GM10266 (cell line): Measurements from ENCODE around the gene OR4X2.

ENCODE experiments used
- DNase-seq: peaks from one replicate; pipeline ENCODE4 v3.0.0; 2012; ENCODE audit errors: extremely low spot score
- TF ChIP-seq, protein P1 (sequence below): IDR thresholded peaks from 2 replicates; pipeline ENCODE4 v1.5.1; 2012; ENCODE audit warnings: mild to moderate bottlenecking, low read depth; ENCODE audit not compliant: control insufficient read depth, insufficient read depth; ENCODE audit errors: missing control alignments

The OR4X2 gene

DNA sequence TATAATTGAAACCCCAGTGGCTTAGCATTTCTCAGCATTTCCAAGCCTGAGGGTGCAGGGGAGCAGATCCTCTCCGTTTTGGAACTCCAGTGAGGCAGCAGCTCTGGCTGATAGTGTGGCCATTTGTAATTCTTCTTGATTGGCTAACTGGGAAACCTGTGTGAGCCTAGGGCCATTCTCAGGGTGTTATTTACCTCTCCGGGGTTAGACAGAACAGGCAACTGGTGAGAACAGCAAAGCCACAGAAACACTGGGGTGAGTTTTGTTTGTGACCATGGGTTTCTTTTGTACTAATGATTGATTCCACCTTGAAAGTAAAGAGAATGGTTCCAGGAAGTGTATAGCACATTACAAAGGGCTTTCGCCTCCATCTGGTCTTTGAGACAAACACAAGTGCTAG is 2.4 kb upstream of the OR4X2 start:
- DNase-seq = no peak
- TF ChIP-seq, protein P1, sequence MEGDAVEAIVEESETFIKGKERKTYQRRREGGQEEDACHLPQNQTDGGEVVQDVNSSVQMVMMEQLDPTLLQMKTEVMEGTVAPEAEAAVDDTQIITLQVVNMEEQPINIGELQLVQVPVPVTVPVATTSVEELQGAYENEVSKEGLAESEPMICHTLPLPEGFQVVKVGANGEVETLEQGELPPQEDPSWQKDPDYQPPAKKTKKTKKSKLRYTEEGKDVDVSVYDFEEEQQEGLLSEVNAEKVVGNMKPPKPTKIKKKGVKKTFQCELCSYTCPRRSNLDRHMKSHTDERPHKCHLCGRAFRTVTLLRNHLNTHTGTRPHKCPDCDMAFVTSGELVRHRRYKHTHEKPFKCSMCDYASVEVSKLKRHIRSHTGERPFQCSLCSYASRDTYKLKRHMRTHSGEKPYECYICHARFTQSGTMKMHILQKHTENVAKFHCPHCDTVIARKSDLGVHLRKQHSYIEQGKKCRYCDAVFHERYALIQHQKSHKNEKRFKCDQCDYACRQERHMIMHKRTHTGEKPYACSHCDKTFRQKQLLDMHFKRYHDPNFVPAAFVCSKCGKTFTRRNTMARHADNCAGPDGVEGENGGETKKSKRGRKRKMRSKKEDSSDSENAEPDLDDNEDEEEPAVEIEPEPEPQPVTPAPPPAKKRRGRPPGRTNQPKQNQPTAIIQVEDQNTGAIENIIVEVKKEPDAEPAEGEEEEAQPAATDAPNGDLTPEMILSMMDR = no peak

DNA sequence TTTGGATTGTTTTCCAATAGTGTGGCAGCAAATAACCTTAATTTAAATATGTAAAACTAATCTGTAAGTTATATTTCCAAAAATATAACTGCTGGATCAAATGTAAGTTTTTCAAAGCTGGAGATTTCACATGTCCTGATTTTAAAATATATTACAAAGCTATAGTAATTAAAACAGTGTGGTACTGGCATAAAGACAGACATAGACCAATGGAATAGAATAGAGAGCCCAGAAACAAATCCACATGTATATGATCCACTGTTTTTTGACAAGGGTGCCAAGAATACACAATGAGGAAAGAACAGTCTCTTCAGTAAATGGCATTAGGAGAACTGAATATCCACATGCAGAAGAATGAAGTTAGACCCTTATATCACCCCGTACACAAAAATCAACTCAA is 4.0 kb downstream of the OR4X2 start:
- no peak for DNase-seq
- TF ChIP-seq, protein P1 = no peak

DNA sequence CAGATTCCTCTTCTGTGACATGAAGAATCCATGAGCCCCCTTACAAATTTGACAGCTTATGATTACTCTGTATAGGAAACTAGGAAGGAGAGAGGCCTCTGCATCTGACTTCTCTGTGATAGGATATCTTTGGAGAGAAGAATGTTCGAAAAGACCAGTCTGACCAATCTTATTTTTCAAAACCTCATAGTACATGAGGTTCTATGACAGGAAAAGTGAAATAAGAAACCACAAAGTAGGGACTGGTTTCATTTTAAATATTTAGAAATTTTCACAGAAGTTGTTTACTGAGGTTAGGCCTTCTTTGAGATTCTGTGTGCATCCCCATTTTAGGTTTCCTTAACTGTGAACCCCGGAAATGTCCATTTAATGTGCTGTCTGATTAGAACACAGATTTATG is 16.7 kb downstream of the OR4X2 start:
- TF ChIP-seq, protein P1 = no peak
- DNase-seq = no peak

DNA sequence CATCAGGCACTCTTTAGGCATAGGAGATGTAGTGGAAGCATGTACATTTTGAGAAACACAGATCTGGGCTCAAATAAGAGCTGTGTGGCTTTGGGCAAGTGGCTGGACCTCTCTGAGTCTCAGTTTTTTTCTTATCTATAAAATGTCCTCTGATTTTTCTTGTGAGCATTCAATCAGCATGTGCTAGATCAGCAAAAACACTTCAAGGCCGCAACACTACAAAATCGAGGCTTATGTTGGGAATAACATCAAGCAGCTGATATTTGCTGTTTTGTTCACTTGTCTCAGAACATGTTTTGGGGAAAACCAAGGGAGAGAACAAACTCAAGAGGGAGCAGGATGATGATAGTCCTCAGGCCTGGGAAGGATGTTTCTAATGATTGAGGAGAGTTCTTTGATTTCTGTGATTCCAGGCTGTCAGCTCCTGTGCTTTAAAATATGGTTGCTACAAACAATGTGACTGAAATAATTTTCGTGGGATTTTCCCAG is 18.6 kb downstream of the OR4X2 start, which contains the start of gene OR4X1:
TSS of gene OR4X1 (plus strand) at position 439 of the 489 bp plus-strand sequence. CDS start at position 439, 0 bp downstream.
- no peak for DNase-seq
- TF ChIP-seq, protein P1 = no peak

DNA sequence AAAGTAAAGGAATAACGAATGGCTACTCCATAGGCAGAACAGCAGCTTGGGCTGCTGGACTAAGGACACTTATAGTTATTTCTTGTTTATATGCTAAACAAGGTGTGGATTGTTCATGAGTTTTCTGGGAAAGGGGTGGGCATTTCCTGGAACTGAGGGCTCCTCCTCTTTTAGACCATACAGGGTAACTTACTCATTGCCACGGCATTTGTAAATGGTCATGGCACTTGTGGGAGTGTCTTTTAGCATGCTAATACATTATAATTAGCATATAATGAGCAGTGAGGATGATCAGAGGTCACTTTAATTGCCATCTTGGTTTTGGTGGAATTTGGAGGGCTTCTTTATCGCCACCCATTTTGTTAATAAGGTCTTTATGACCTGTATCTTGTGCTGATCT is 25.7 kb downstream of the OR4X2 start:
- no peak for DNase-seq
- TF ChIP-seq, protein P1 = no peak

DNA sequence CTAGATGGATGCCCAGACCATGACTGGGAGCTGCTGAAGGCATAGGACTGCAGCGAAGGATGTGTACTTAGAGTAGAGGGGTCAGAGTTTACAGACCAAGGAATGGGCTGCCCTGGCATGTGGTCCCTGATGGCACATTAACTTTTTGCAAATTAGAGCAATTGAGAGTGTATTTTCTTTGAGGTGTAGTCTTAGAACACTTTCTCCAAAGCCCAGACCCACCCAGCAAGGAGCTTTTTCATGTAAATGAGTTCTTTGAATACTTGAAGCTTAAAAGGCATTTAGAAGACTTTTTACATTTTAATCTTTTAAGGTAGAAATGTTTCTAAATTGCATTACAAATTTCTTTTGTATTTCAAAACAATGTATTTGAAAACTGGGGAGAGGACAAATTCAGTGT is 27.7 kb downstream of the OR4X2 start:
- no peak for DNase-seq
- TF ChIP-seq, protein P1 = no peak
